H1 (cell line): ENCODE measurements around the gene MYH10. TPM values are rescaled to one million over a fixed set of nuclear protein-coding genes. Genes with fewer than 3 reads are reported as not detected.

Experiments
- CTCF ChIA-PET: fragments of 300-600 bp; sonication (Branson Sonifier 250); formaldehyde crosslinking; loops from one replicate; lab custom pipeline; 2021; ENCODE audit not compliant: partially characterized antibody; lab: Charles Lee
- POLR2A ChIA-PET: fragments of 300-600 bp; sonication (Branson Sonifier 250); formaldehyde crosslinking; loops from one replicate; lab custom pipeline; 2021; ENCODE audit warnings: inconsistent platforms; ENCODE audit not compliant: partially characterized antibody; lab: Charles Lee
- DNase-seq, 2 experiments: peaks; one replicate each; pipeline versions ENCODE4 v3.0.0 to v3.0.0-alpha.2; 2010 to 2022; ENCODE audit warnings: low spot score in 2 of 2, low read depth in 1 of 2, mixed read lengths in 1 of 2
- FAIRE-seq: peaks from 2 replicates; lab custom pipeline; 2011; peaks lifted over from hg19 to GRCh38; lab: Jason Lieb, UNC
- H2AFZ ChIP-seq: 2 replicates; pipeline ENCODE4 v1.8.1; 2012; ENCODE audit warnings: low read length, inconsistent platforms
- H2AK5ac ChIP-seq: 2 replicates; pipeline ENCODE4 v1.6.1; 2013; ENCODE audit warnings: low read depth, low read length
- H2BK120ac ChIP-seq: replicated peaks from 2 replicates; pipeline ENCODE3; 2013; ENCODE audit warnings: low read depth, low read length, inconsistent platforms
- H2BK12ac ChIP-seq: 2 replicates; pipeline ENCODE4 v1.6.1; 2013; ENCODE audit warnings: low read depth, low read length
- H2BK15ac ChIP-seq: 2 replicates; pipeline ENCODE4 v1.6.1; 2013; ENCODE audit warnings: low read length
- H2BK20ac ChIP-seq: 2 replicates; pipeline ENCODE4 v1.6.1; 2013; ENCODE audit warnings: low read length
- H2BK5ac ChIP-seq: 2 replicates; pipeline ENCODE4 v1.6.1; 2013; ENCODE audit warnings: low read depth, low read length
- H3K14ac ChIP-seq: 2 replicates; pipeline ENCODE4 v1.6.1; 2013; ENCODE audit warnings: inconsistent platforms; ENCODE audit not compliant: insufficient read length
- H3K18ac ChIP-seq: 2 replicates; pipeline ENCODE4 v1.6.1; 2013; ENCODE audit warnings: low read length; ENCODE audit errors: extremely low read depth
- H3K23ac ChIP-seq: 2 replicates; pipeline ENCODE4 v1.6.1; 2013; ENCODE audit warnings: inconsistent platforms; ENCODE audit not compliant: insufficient read length
- H3K23me2 ChIP-seq: 2 replicates; pipeline ENCODE4 v1.6.1; 2013; ENCODE audit warnings: low read depth, low read length
- H3K27ac ChIP-seq: 2 replicates; pipeline ENCODE4 v1.6.1; 2011; ENCODE audit warnings: low read depth, low read length, inconsistent platforms
- H3K27me3 ChIP-seq, 4 experiments: replicated peaks in 1 of 4; 1 replicate in 1 of 4; 2 replicates in 3 of 4; pipeline versions ENCODE4 v1.6.1 to v1.8.1; 2011 to 2013; ENCODE audit warnings: low read length in 3 of 4, mild to moderate bottlenecking in 3 of 4, inconsistent platforms in 2 of 4, mixed read lengths in 2 of 4, moderate library complexity in 1 of 4; ENCODE audit not compliant: control insufficient read depth in 3 of 4, insufficient read depth in 3 of 4; ENCODE audit errors: extremely low read depth in 1 of 4
- H3K36me3 ChIP-seq, 4 experiments: 2 replicates each; pipeline versions ENCODE4 v1.6.1 to v1.8.1; 2011 to 2013; ENCODE audit warnings: mild to moderate bottlenecking in 4 of 4, low read length in 3 of 4, moderate library complexity in 2 of 4, control low read depth in 1 of 4, inconsistent platforms in 1 of 4; ENCODE audit not compliant: insufficient read depth in 4 of 4, control insufficient read depth in 2 of 4
- H3K4ac ChIP-seq: replicated peaks from 2 replicates; pipeline ENCODE3; 2013; ENCODE audit warnings: low read length, low read depth, mixed read lengths, inconsistent platforms; ENCODE audit not compliant: insufficient read length
- H3K4me1 ChIP-seq, 4 experiments: replicated peaks in 1 of 4; 1 replicate in 1 of 4; 2 replicates in 3 of 4; pipeline versions ENCODE4 v1.6.1 to v1.8.1; 2011 to 2013; ENCODE audit warnings: low read length in 3 of 4, inconsistent platforms in 2 of 4, mixed read lengths in 1 of 4; ENCODE audit not compliant: insufficient read depth in 4 of 4, control insufficient read depth in 3 of 4
- H3K4me2 ChIP-seq, 2 experiments: 2 replicates each; pipeline versions ENCODE4 v1.6.1 to v1.8.1; 2011 to 2013; ENCODE audit warnings: low read depth in 2 of 2, low read length in 2 of 2, control low read depth in 1 of 2, inconsistent platforms in 1 of 2, mild to moderate bottlenecking in 1 of 2; ENCODE audit not compliant: insufficient read depth in 1 of 2
- H3K4me3 ChIP-seq, 4 experiments: fragments of 200-600, 300-600 bp in 1 of 4; sonication (generic), shearing (Covaris generic), sonication (Bioruptor Twin) in 1 of 4; 2 replicates each; pipeline versions ENCODE4 v1.5.1 to v1.8.1; 2011 to 2016; ENCODE audit warnings: low read length in 4 of 4, low read depth in 3 of 4, control low read depth in 2 of 4, inconsistent platforms in 2 of 4, mild to moderate bottlenecking in 2 of 4, mixed read lengths in 1 of 4, moderate library complexity in 1 of 4; ENCODE audit not compliant: insufficient read depth in 2 of 4; ENCODE audit errors: extremely low read depth in 1 of 4
- H3K56ac ChIP-seq: replicated peaks from 2 replicates; pipeline ENCODE3; 2013; ENCODE audit warnings: low read depth, mild to moderate bottlenecking, mixed read lengths, low read length, inconsistent platforms; ENCODE audit not compliant: insufficient read length
- H3K79me1 ChIP-seq: 2 replicates; pipeline ENCODE4 v1.6.1; 2013; ENCODE audit warnings: low read depth, low read length, control low read depth
- H3K79me2 ChIP-seq, 2 experiments: 2 replicates each; pipeline versions ENCODE4 v1.6.1 to v1.8.1; 2012 to 2013; ENCODE audit warnings: low read length in 2 of 2, mild to moderate bottlenecking in 2 of 2, inconsistent platforms in 1 of 2; ENCODE audit not compliant: insufficient read depth in 2 of 2, control insufficient read depth in 1 of 2
- H3K9ac ChIP-seq, 4 experiments: replicated peaks in 1 of 4; 1 replicate in 1 of 4; 2 replicates in 3 of 4; pipeline versions ENCODE4 v1.6.1 to v1.8.1; 2011 to 2013; ENCODE audit warnings: low read depth in 3 of 4, low read length in 3 of 4, control low read depth in 2 of 4, mild to moderate bottlenecking in 2 of 4, moderate library complexity in 2 of 4, inconsistent platforms in 1 of 4; ENCODE audit errors: extremely low read depth in 1 of 4
- H3K9me3 ChIP-seq, 2 experiments: 2 replicates each; pipeline versions ENCODE4 v1.6.1 to v1.8.1; 2012 to 2013; ENCODE audit warnings: mild to moderate bottlenecking in 2 of 2, moderate library complexity in 2 of 2, control low read depth in 1 of 2, inconsistent platforms in 1 of 2, low read depth in 1 of 2, low read length in 1 of 2, mixed read lengths in 1 of 2; ENCODE audit not compliant: insufficient read depth in 2 of 2
- H4K20me1 ChIP-seq, 2 experiments: replicated peaks in 1 of 2; 2 replicates each; pipeline versions ENCODE3 to v1.8.1; 2011 to 2013; ENCODE audit warnings: inconsistent platforms in 2 of 2, low read length in 2 of 2, mild to moderate bottlenecking in 1 of 2; ENCODE audit not compliant: insufficient read depth in 2 of 2, control insufficient read depth in 1 of 2
- H4K5ac ChIP-seq: 2 replicates; pipeline ENCODE4 v1.6.1; 2013; ENCODE audit warnings: low read length, low read depth, mixed read lengths, inconsistent platforms; ENCODE audit not compliant: insufficient read length
- H4K8ac ChIP-seq: 2 replicates; pipeline ENCODE4 v1.8.0; 2013; ENCODE audit warnings: mild to moderate bottlenecking, moderate library complexity, low read length, inconsistent platforms; ENCODE audit not compliant: insufficient read depth; ENCODE audit errors: extremely low read depth
- H4K91ac ChIP-seq: replicated peaks from 2 replicates; pipeline ENCODE3; 2013; ENCODE audit warnings: low read length, mixed read lengths, inconsistent platforms; ENCODE audit not compliant: insufficient read length
- BRCA1 ChIP-seq: IDR thresholded peaks from 2 replicates; pipeline ENCODE4 v1.6.1; 2012; ENCODE audit warnings: low read depth, low read length, improper control_type of control experiment
- CBX5 ChIP-seq: fragments of 300-800, 300-1000 bp; sonication (generic); IDR thresholded peaks from 2 replicates; pipeline ENCODE4 v1.7.1; 2016; ENCODE audit warnings: antibody characterized with exemption, low read length, low read depth
- CEBPB ChIP-seq: IDR thresholded peaks from 2 replicates; pipeline ENCODE4 v1.6.1; 2012; ENCODE audit warnings: low read depth, low read length
- CHD2 ChIP-seq: IDR thresholded peaks from 2 replicates; pipeline ENCODE4 v1.6.1; 2012; ENCODE audit warnings: low read length, improper control_type of control experiment
- FOSL1 ChIP-seq: IDR thresholded peaks from 2 replicates; pipeline ENCODE4 v1.6.1; 2011; ENCODE audit warnings: mild to moderate bottlenecking, low read depth, low read length, moderate library complexity; ENCODE audit not compliant: insufficient read depth
- GABPA ChIP-seq: IDR thresholded peaks from 2 replicates; pipeline ENCODE4 v1.6.1; 2011; ENCODE audit warnings: mild to moderate bottlenecking, low read length, moderate library complexity, borderline replicate concordance; ENCODE audit not compliant: insufficient read depth
- GTF2F1 ChIP-seq: IDR thresholded peaks from 2 replicates; pipeline ENCODE4 v1.6.1; 2012; ENCODE audit warnings: low read depth, low read length, improper control_type of control experiment, borderline replicate concordance
- POLR2A ChIP-seq, 2 experiments: IDR thresholded peaks; 1 replicate in 1 of 2; 2 replicates in 1 of 2; pipeline ENCODE4 v1.6.1; 2011; ENCODE audit warnings: low read depth in 2 of 2, low read length in 2 of 2, mild to moderate bottlenecking in 2 of 2; ENCODE audit errors: control extremely low read depth in 1 of 2
- RAD21 ChIP-seq, 2 experiments: IDR thresholded peaks in 1 of 2; conservative IDR thresholded peaks in 1 of 2; 2 replicates each; pipeline ENCODE4 v1.6.1; 2011; ENCODE audit warnings: low read depth in 2 of 2, low read length in 2 of 2, improper control_type of control experiment in 1 of 2, inconsistent platforms in 1 of 2, mild to moderate bottlenecking in 1 of 2, moderate library complexity in 1 of 2
- SIN3A ChIP-seq, 2 experiments: IDR thresholded peaks in 1 of 2; conservative IDR thresholded peaks in 1 of 2; 2 replicates each; pipeline ENCODE4 v1.6.1; 2011 to 2012; ENCODE audit warnings: low read length in 2 of 2, improper control_type of control experiment in 1 of 2, low read depth in 1 of 2, mild to moderate bottlenecking in 1 of 2
- SIX5 ChIP-seq: IDR thresholded peaks from 2 replicates; pipeline ENCODE4 v1.6.1; 2011; ENCODE audit warnings: mild to moderate bottlenecking, low read depth, low read length
- WGBS, 2 experiments: shearing (Covaris generic) in 1 of 2; methylation state at CpG; one replicate each; pipeline versions ENCODE4 v1.1.6 to v1.1.7; 2013 to 2015; ENCODE audit warnings: low lambda C conversion rate in 2 of 2, mixed read lengths in 2 of 2, inconsistent platforms in 1 of 2, low coverage in 1 of 2, missing lambda C conversion rate in 1 of 2; ENCODE audit not compliant: insufficient replicate concordance in 2 of 2, insufficient coverage in 1 of 2, insufficient read length in 1 of 2; ENCODE audit errors: extremely low coverage in 1 of 2, missing lambda C conversion rate in 1 of 2; 5-methylcytosine and 5-hydroxymethylcytosine counted together
- polyA plus RNA-seq, 7 experiments: library from polyadenylated mRNA; depleted of rRNA in 3 of 7; stranded (reverse) in 5 of 7; unstranded in 2 of 7; fragments of >200 nt in 5 of 7; fragments of 200-250 nt in 2 of 7; gene quantifications; 1 replicate in 5 of 7; 2 replicates in 1 of 7; 4 replicates in 1 of 7; pipeline versions ENCODE4 v1.2.1 to v1.2.3, GENCODE V29; 2011 to 2013; ENCODE audit warnings: missing spikeins in 2 of 7, mixed read lengths in 2 of 7
- total RNA-seq: library from RNA; stranded (reverse); fragmentation: NEBNext Ultra II Directional; extraction: Animal tissue kit (Norgen Biotek cat#: 25700); gene quantifications from 2 replicates; pipeline ENCODE4 v1.2.1, GENCODE V29; 2021

Gene MYH10
- total and polyA plus RNA-seq, 2 of the 8 experiments (the other 6 are each of a cell fraction or from before 2014, with no cell fraction given), result 64.1 to 289 TPM

DNA sequence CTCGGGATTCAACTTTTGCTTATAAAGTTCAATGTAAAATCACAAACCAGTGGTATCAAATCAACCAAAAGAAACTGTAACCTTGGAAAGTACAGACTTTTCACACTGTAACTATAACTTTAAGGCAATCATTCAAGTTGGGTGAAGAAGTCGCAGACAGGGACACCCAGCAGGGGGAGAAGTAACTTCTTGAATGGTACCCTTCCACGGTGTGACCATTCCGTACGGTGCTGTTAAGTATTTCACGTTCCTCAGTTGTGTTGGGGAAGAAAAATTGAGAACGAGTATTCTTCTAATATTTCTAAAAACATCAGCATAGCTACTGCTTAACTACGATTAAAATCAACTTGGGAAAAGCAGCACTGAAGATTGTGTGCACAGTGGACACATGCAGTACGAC lies 55.8 kb downstream of the MYH10 start:
- H2BK15ac ChIP-seq, result no peak overlapping the region
- no peak for TF ChIP-seq FOSL1
- TF ChIP-seq CBX5, result no peak
- no peak for TF ChIP-seq POLR2A (IDR thresholded peaks at IDR 0.05; ENCODE audit: control extremely low read depth in 1 of 2, low read depth in 2 of 2, low read length in 2 of 2)
- peak in 1 of 2 experiments; percentile 21; a peak in 1 of 4 replicates for TF ChIP-seq RAD21 (IDR thresholded peaks at IDR 0.05 in 1 of 2, conservative IDR thresholded peaks at IDR 0.05 in 1 of 2; ENCODE audit: low read depth in 2 of 2, low read length in 2 of 2)
- TF ChIP-seq CHD2, result no peak
- no peak for TF ChIP-seq BRCA1
- TF ChIP-seq GTF2F1, result no peak
- no peak for TF ChIP-seq SIN3A (conservative IDR thresholded peaks at IDR 0.05 in 1 of 2, IDR thresholded peaks at IDR 0.05 in 1 of 2; ENCODE audit: low read depth in 1 of 2, low read length in 2 of 2)
- no peak for TF ChIP-seq GABPA
- TF ChIP-seq CEBPB, result no peak
- TF ChIP-seq SIX5, result no peak

More for the DNA sequence above, 55.8 kb downstream of the MYH10 start:
- Histone ChIP-seq H2BK12ac (no peak overlapping the region), H4K20me1 (peaks cover 2 to 5% of the 10 kb centered on the region in 2 experiments), H2AK5ac (no peak overlapping the region), H2BK20ac (no peak overlapping the region), H4K8ac (no peak overlapping the region), H3K27me3 (no peaks in the 10 kb centered on the region), H3K9ac (no peak overlapping the region), H3K4me3 (no peak overlapping the region), H3K79me1 (no peaks in the 10 kb centered on the region), H3K79me2 (peaks cover 0 to 6% of the 10 kb centered on the region in 2 experiments; a peak in 2 of 4 replicates), H2BK120ac (no peak overlapping the region), H2AFZ (no peak overlapping the region), H3K4me2 (no peak overlapping the region), H4K5ac (no peak overlapping the region), H3K56ac (no peak overlapping the region), H3K9me3 (no peaks in the 10 kb centered on the region), H3K23ac (no peak overlapping the region), H3K18ac (no peak overlapping the region), H3K4me1 (no peaks in the 10 kb centered on the region), H3K27ac (no peak overlapping the region), H3K23me2 (no peaks in the 10 kb centered on the region), H4K91ac (no peak overlapping the region), H3K4ac (no peak overlapping the region), H2BK5ac (no peak overlapping the region), H3K14ac (no peak overlapping the region), H3K36me3 (peaks cover 4 to 47% (median 20%) of the 10 kb centered on the region in 4 experiments; a peak in 7 of 8 replicates)
- DNase-seq (no peak), FAIRE-seq (no peak)
- ChIA-PET POLR2A (interaction anchor here (1.3 kb wide), 1 partner anchor 171 kb away, joined by 3 read pairs; no protein-coding TSS in a partner anchor), CTCF (interaction anchor here (0.7 to 2.2 kb wide), 5 partner anchors 29 to 224 kb away, joined by 3 to 13 read pairs (median 3); no protein-coding TSS in a partner anchor)
- 91% methylated on average over 9 of the region's 9 CpGs; no CpG with 5 or more reads in 1 of the 2 experiments for WGBS, 2 experiments
